ENCODE results near the gene ZDHHC14. TPM values are rescaled to one million over a fixed set of nuclear protein-coding genes. Genes with fewer than 3 reads are reported as not detected.

Gene ZDHHC14
- polyA plus RNA-seq, 1 donor (not counting 4 experiments of a cell fraction or from before 2014, with no cell fraction given) = 6.4 TPM

GRCh38 chr6:157471895-157472686 lies 91.1 kb downstream of the ZDHHC14 start:
- H4K20me1 ChIP-seq (ENCODE audit: control insufficient read depth, extremely low read depth, insufficient read depth, low read length) = no peaks in the 10 kb centered on the region
- H3K27me3 ChIP-seq (ENCODE audit: control insufficient read depth, extremely low read depth, insufficient read depth, low read length) = no peaks in the 10 kb centered on the region
- H3K4me3 ChIP-seq (ENCODE audit: control insufficient read depth in 2 of 3, extremely low read depth in 1 of 3, insufficient read depth in 2 of 3, low read depth in 1 of 3, low read length in 3 of 3) = no peak overlapping the region
- FAIRE-seq = no peak
- H3K4me1 ChIP-seq (ENCODE audit: control insufficient read depth, extremely low read depth, insufficient read depth, low read length) = peaks cover 2% of the 10 kb centered on the region
- H2AFZ ChIP-seq (ENCODE audit: control insufficient read depth, low read length) = no peak overlapping the region
- no peaks in the 10 kb centered on the region for H3K9me3 ChIP-seq (ENCODE audit: control insufficient read depth, low read depth, low read length)
- TF ChIP-seq EZH2 (IDR thresholded peaks at IDR 0.05; ENCODE audit: low read length) = no peak
- H3K36me3 ChIP-seq (ENCODE audit: control insufficient read depth in 2 of 2, extremely low read depth in 1 of 2, insufficient read depth in 2 of 2, low read length in 2 of 2) = no peaks in the 10 kb centered on the region
- no peak for DNase-seq (ENCODE audit: low read depth, low spot score)
- no peaks in the 10 kb centered on the region for H3K9me1 ChIP-seq (ENCODE audit: control insufficient read depth, extremely low read depth, insufficient read depth, low read length)
- H3K27ac ChIP-seq (ENCODE audit: control insufficient read depth, insufficient read depth, low read length) = no peak overlapping the region
- H3K79me2 ChIP-seq (ENCODE audit: control insufficient read depth, insufficient read depth, low read length) = no peaks in the 10 kb centered on the region
- H3K9ac ChIP-seq (ENCODE audit: control insufficient read depth, extremely low read depth, insufficient read depth, low read length) = no peak overlapping the region
- no peak overlapping the region for H3K4me2 ChIP-seq (ENCODE audit: control insufficient read depth, extremely low read depth, insufficient read depth, low read depth, low read length)
- dilution Hi-C loops (cut with MboI; ENCODE audit: extremely low pct_ligation_motif_present, low sequenced_read_pairs) = no loop called here

DNA sequence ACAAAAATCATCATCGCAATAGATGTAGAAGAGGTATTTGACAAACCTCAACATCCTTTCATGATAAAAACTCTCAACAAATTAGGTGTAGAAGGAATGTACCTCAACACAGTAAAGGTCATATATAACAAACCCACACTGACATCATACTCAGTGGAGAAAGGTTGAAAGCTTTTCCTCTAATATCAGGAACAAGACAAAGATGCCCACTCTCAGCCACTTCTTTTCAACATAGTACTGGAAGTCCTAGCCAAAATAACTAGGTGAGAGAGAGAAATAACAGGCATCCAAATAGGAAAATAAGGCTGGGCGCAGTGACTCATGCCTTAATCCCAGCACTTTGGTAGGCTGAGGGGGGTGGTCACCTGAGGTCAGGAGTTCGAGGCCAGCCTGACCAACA lies 95.8 kb downstream of the ZDHHC14 start:
- TF ChIP-seq, protein P1, sequence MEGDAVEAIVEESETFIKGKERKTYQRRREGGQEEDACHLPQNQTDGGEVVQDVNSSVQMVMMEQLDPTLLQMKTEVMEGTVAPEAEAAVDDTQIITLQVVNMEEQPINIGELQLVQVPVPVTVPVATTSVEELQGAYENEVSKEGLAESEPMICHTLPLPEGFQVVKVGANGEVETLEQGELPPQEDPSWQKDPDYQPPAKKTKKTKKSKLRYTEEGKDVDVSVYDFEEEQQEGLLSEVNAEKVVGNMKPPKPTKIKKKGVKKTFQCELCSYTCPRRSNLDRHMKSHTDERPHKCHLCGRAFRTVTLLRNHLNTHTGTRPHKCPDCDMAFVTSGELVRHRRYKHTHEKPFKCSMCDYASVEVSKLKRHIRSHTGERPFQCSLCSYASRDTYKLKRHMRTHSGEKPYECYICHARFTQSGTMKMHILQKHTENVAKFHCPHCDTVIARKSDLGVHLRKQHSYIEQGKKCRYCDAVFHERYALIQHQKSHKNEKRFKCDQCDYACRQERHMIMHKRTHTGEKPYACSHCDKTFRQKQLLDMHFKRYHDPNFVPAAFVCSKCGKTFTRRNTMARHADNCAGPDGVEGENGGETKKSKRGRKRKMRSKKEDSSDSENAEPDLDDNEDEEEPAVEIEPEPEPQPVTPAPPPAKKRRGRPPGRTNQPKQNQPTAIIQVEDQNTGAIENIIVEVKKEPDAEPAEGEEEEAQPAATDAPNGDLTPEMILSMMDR (optimal IDR thresholded peaks at IDR 0.05 in 1 of 3, IDR thresholded peaks at IDR 0.05 in 1 of 3, conservative IDR thresholded peaks at IDR 0.05 in 1 of 3; ENCODE audit: extremely low read depth in 1 of 3, insufficient read depth in 2 of 3, low read length in 3 of 3) = no peak
- no peak for TF ChIP-seq EZH2 (IDR thresholded peaks at IDR 0.05; ENCODE audit: low read length)
- no peaks in the 10 kb centered on the region for H3K27me3 ChIP-seq (ENCODE audit: control insufficient read depth, extremely low read depth, insufficient read depth, low read length)
- no peaks in the 10 kb centered on the region for H3K79me2 ChIP-seq (ENCODE audit: control insufficient read depth, insufficient read depth, low read length)
- H4K20me1 ChIP-seq (ENCODE audit: control insufficient read depth, extremely low read depth, insufficient read depth, low read length) = no peaks in the 10 kb centered on the region
- H3K36me3 ChIP-seq (ENCODE audit: control insufficient read depth in 2 of 2, extremely low read depth in 1 of 2, insufficient read depth in 2 of 2, low read length in 2 of 2) = no peaks in the 10 kb centered on the region
- H3K4me2 ChIP-seq (ENCODE audit: control insufficient read depth, extremely low read depth, insufficient read depth, low read depth, low read length) = no peak overlapping the region
- DNase-seq (ENCODE audit: low read depth, low spot score) (no peak), FAIRE-seq (no peak)
- H3K4me1 ChIP-seq (ENCODE audit: control insufficient read depth, extremely low read depth, insufficient read depth, low read length) = no peaks in the 10 kb centered on the region
- H2AFZ ChIP-seq (ENCODE audit: control insufficient read depth, low read length) = no peak overlapping the region
- no peak overlapping the region for H3K4me3 ChIP-seq (ENCODE audit: control insufficient read depth in 2 of 3, extremely low read depth in 1 of 3, insufficient read depth in 2 of 3, low read depth in 1 of 3, low read length in 3 of 3)
- dilution Hi-C loops (cut with MboI; ENCODE audit: extremely low pct_ligation_motif_present, low sequenced_read_pairs) = no loop called here
- H3K9ac ChIP-seq (ENCODE audit: control insufficient read depth, extremely low read depth, insufficient read depth, low read length) = no peak overlapping the region
- H3K9me3 ChIP-seq (ENCODE audit: control insufficient read depth, low read depth, low read length) = no peaks in the 10 kb centered on the region
- no peak overlapping the region for H3K27ac ChIP-seq (ENCODE audit: control insufficient read depth, insufficient read depth, low read length)
- no peaks in the 10 kb centered on the region for H3K9me1 ChIP-seq (ENCODE audit: control insufficient read depth, extremely low read depth, insufficient read depth, low read length)
